Coronary artery (tissue), 2 donors: Measurements from ENCODE around the gene CAPZA3.

Source experiments
- DNase-seq: peaks from one replicate; pipeline ENCODE4 v3.0.0-alpha.2; 2017; ENCODE audit warnings: low spot score
- H3K27ac ChIP-seq, 2 donors: fragments of 200-600 bp; sonication (generic); one replicate each; pipeline ENCODE4 v1.5.1; 2016 to 2019
- H3K4me3 ChIP-seq: fragments of 200-600 bp; sonication (generic); 2 replicates; pipeline ENCODE4 v1.5.1; 2016; ENCODE audit warnings: mild to moderate bottlenecking, moderate library complexity
- CTCF ChIP-seq: fragments of 200-600 bp; sonication (generic); IDR thresholded peaks from one replicate; pipeline ENCODE4 v1.5.1; 2019; ENCODE audit warnings: antibody characterized with exemption

Gene CAPZA3

GRCh38 chr12:18703911-18704310, 34.0 kb upstream of the CAPZA3 start:
- H3K27ac ChIP-seq: no peak overlapping the region
- no peak overlapping the region for H3K4me3 ChIP-seq
- TF ChIP-seq CTCF: no peak

GRCh38 chr12:18706798-18707197, 31.1 kb upstream of the CAPZA3 start:
- H3K4me3 ChIP-seq: no peak overlapping the region
- no peak overlapping the region for H3K27ac ChIP-seq
- no peak for DNase-seq
- no peak for TF ChIP-seq CTCF

More at GRCh38 chr12:18703911-18704310, 34.0 kb upstream of the CAPZA3 start:
- no peak for DNase-seq

- DNase-seq: no peak
- H3K4me3 ChIP-seq: no peak overlapping the region
- no peak for TF ChIP-seq CTCF
- no peak overlapping the region for H3K27ac ChIP-seq
These were observed 21.7 kb upstream of the CAPZA3 start for GRCh38 chr12:18716236-18716635.

GRCh38 chr12:18718462-18718861, 19.5 kb upstream of the CAPZA3 start:
- Histone ChIP-seq H3K4me3 (no peak overlapping the region), H3K27ac (no peak overlapping the region)
- no peak for TF ChIP-seq CTCF
- no peak for DNase-seq

GRCh38 chr12:18719922-18720510, 17.9 kb upstream of the CAPZA3 start:
- Histone ChIP-seq H3K4me3 (no peak overlapping the region), H3K27ac (no peak overlapping the region)
- DNase-seq: no peak
- no peak for TF ChIP-seq CTCF

- H3K4me3 ChIP-seq: no peak overlapping the region
- DNase-seq: no peak
- no peak overlapping the region for H3K27ac ChIP-seq
- TF ChIP-seq CTCF: no peak
These were observed 17.2 kb upstream of the CAPZA3 start for GRCh38 chr12:18720690-18721089.

GRCh38 chr12:18721452-18721851, 16.5 kb upstream of the CAPZA3 start:
- TF ChIP-seq CTCF: no peak
- H3K4me3 ChIP-seq: no peak overlapping the region
- H3K27ac ChIP-seq: no peak overlapping the region
- DNase-seq: no peak
